Measurements from ENCODE around the gene MIPOL1. TPM values are rescaled to one million over a fixed set of nuclear protein-coding genes. Genes with fewer than 3 reads are reported as not detected.

Gene MIPOL1
- total and polyA plus RNA-seq, 9 of the 15 experiments (the other 6 are each of a cell fraction or from before 2014, with no cell fraction given): 6.7 to 21.9 (median 12.4) TPM

DNA sequence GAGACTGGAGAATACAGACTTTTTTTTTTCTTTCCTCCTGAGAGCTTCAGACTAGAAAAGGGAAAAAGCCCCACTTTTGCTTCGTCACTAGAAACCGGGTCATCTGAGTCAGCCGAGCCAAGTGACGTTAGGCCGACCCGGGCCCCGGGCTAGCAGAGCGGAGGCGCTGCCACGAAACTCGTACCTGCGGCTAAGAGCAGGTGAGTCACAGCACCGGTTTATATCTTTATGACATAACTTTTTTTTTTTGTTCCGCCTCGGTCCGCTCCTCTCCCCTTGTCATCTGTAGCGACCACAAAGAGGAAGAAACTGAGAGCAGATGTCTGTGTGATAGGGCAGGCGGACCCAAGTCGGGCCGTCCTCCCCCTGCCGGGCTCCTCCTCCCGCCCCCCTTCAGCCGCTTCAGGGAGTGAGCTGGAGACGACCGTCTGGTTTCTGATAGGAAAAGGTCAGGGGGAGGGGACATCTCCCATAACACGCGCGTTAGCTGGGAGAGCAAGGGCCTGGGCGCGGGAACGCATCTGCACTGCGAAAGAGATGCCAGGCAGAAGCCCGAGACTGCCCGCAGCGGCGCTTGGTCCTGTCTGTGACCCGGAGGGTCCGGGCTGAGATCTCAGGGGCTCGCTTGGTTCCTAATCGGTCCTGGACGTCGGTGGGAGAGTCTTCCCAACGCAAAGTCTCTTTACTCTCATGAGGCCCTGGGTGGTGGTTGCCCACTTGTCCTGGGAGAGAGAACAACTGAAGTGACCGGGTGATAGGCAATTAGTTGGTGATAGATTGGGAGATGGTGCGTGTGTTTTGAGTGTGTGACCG is 398.3 kb downstream of the MIPOL1 start (continued):
- TF ChIP-seq FOSL1 (tag; conservative IDR thresholded peaks at IDR 0.05): peak; percentile 58; the same call in 1 of the 2 replicates
- TF ChIP-seq, protein P1, sequence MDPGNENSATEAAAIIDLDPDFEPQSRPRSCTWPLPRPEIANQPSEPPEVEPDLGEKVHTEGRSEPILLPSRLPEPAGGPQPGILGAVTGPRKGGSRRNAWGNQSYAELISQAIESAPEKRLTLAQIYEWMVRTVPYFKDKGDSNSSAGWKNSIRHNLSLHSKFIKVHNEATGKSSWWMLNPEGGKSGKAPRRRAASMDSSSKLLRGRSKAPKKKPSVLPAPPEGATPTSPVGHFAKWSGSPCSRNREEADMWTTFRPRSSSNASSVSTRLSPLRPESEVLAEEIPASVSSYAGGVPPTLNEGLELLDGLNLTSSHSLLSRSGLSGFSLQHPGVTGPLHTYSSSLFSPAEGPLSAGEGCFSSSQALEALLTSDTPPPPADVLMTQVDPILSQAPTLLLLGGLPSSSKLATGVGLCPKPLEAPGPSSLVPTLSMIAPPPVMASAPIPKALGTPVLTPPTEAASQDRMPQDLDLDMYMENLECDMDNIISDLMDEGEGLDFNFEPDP (CRISPR knock-in tag; IDR thresholded peaks at IDR 0.05): no peak
- no peak for TF ChIP-seq SNIP1 (IDR thresholded peaks at IDR 0.05; ENCODE audit: low read depth)
- TF ChIP-seq, protein P2, sequence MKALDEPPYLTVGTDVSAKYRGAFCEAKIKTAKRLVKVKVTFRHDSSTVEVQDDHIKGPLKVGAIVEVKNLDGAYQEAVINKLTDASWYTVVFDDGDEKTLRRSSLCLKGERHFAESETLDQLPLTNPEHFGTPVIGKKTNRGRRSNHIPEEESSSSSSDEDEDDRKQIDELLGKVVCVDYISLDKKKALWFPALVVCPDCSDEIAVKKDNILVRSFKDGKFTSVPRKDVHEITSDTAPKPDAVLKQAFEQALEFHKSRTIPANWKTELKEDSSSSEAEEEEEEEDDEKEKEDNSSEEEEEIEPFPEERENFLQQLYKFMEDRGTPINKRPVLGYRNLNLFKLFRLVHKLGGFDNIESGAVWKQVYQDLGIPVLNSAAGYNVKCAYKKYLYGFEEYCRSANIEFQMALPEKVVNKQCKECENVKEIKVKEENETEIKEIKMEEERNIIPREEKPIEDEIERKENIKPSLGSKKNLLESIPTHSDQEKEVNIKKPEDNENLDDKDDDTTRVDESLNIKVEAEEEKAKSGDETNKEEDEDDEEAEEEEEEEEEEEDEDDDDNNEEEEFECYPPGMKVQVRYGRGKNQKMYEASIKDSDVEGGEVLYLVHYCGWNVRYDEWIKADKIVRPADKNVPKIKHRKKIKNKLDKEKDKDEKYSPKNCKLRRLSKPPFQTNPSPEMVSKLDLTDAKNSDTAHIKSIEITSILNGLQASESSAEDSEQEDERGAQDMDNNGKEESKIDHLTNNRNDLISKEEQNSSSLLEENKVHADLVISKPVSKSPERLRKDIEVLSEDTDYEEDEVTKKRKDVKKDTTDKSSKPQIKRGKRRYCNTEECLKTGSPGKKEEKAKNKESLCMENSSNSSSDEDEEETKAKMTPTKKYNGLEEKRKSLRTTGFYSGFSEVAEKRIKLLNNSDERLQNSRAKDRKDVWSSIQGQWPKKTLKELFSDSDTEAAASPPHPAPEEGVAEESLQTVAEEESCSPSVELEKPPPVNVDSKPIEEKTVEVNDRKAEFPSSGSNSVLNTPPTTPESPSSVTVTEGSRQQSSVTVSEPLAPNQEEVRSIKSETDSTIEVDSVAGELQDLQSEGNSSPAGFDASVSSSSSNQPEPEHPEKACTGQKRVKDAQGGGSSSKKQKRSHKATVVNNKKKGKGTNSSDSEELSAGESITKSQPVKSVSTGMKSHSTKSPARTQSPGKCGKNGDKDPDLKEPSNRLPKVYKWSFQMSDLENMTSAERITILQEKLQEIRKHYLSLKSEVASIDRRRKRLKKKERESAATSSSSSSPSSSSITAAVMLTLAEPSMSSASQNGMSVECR (CRISPR knock-in tag; IDR thresholded peaks at IDR 0.05): no peak
- no peak for TF ChIP-seq RFX1 (IDR thresholded peaks at IDR 0.05)
- TF ChIP-seq MIER1 (IDR thresholded peaks at IDR 0.05; ENCODE audit: low read depth): no peak
- no peak for TF ChIP-seq ELF4 (CRISPR knock-in tag; IDR thresholded peaks at IDR 0.05)
- no peak for TF ChIP-seq ZNF764 (CRISPR knock-in tag; IDR thresholded peaks at IDR 0.05; ENCODE audit: low read depth)
- TF ChIP-seq ZNF239 (CRISPR knock-in tag; IDR thresholded peaks at IDR 0.05): no peak
- TF ChIP-seq MAFG (tag; conservative IDR thresholded peaks at IDR 0.05): no peak
- no peak for TF ChIP-seq KLF6 (CRISPR knock-in tag; IDR thresholded peaks at IDR 0.05; ENCODE audit: borderline replicate concordance)
- peak; percentile 88 for TF ChIP-seq L3MBTL2 (IDR thresholded peaks at IDR 0.05)
- peak; percentile 36; the same call in 1 of the 2 replicates for TF ChIP-seq NCOR1 (IDR thresholded peaks at IDR 0.05)
- no peak for TF ChIP-seq CEBPG (CRISPR knock-in tag; IDR thresholded peaks at IDR 0.05)
- TF ChIP-seq CEBPG (tag; conservative IDR thresholded peaks at IDR 0.05 in 1 of 2, IDR thresholded peaks at IDR 0.05 in 1 of 2): no peak
- TF ChIP-seq HDAC8 (tag; IDR thresholded peaks at IDR 0.05): no peak
- no peak for TF ChIP-seq BRF1 (IDR thresholded peaks at IDR 0.05; ENCODE audit: borderline replicate concordance, extremely low read depth, insufficient read length)
- no peak for TF ChIP-seq ZNF24 (IDR thresholded peaks at IDR 0.05)
- TF ChIP-seq TOE1 (IDR thresholded peaks at IDR 0.05; ENCODE audit: borderline replicate concordance): no peak
- no peak for TF ChIP-seq TOE1 (CRISPR knock-in tag; IDR thresholded peaks at IDR 0.05; ENCODE audit: borderline replicate concordance, low read depth)

Data from K562 (cell line).